Measurements from ENCODE around the gene GLB1L2.
A peak's percentile ranks its signal among the peaks of the same experiment; 100 is the strongest.

GLB1L2 gene

GRCh38 chr11:134334796-134335571 is 3.2 kb downstream of the GLB1L2 start:
- Histone ChIP-seq H3K4me3 (ENCODE audit: low read length) (no peak overlapping the region), H4K5ac (ENCODE audit: low read length) (no peak overlapping the region), H3K23ac (ENCODE audit: low read length) (no peak overlapping the region), H3K79me1 (ENCODE audit: low read length) (no peaks in the 10 kb centered on the region), H2BK5ac (ENCODE audit: low read length) (no peak overlapping the region), H3K56ac (ENCODE audit: low read length) (no peak overlapping the region), H3K4me2 (ENCODE audit: low read length) (no peak overlapping the region), H3K27me3 (ENCODE audit: insufficient read depth, low read length, poor library complexity) (peaks cover 3% of the 10 kb centered on the region), H3K79me2 (ENCODE audit: control insufficient read depth, insufficient read depth, low read length) (no peaks in the 10 kb centered on the region), H3K4me1 (ENCODE audit: control insufficient read depth, low read depth, low read length) (no peaks in the 10 kb centered on the region), H3K27ac (ENCODE audit: low read depth, low read length) (no peak overlapping the region), H3K36me3 (ENCODE audit: control insufficient read depth, insufficient read depth, low read length) (no peaks in the 10 kb centered on the region), H2AK5ac (ENCODE audit: low read length) (no peak overlapping the region), H2BK120ac (ENCODE audit: low read depth, low read length) (no peak overlapping the region), H4K8ac (ENCODE audit: low read depth, low read length) (no peak overlapping the region), H3K18ac (ENCODE audit: low read length) (no peak overlapping the region), H2BK15ac (replicated peaks; ENCODE audit: low read depth) (no peak overlapping the region), H3K9ac (ENCODE audit: low read length) (no peak overlapping the region), H3K4ac (ENCODE audit: low read depth, low read length) (no peak overlapping the region)
- no CpG with 5 or more reads among the region's 10 CpGs for WGBS (ENCODE audit: extremely low coverage, insufficient coverage, low lambda C conversion rate)
- no peak for DNase-seq

- H3K4me1 ChIP-seq (ENCODE audit: control insufficient read depth, low read depth, low read length), result no peaks in the 10 kb centered on the region
- H3K27ac ChIP-seq (ENCODE audit: low read depth, low read length), result no peak overlapping the region
- no peak overlapping the region for H2BK15ac ChIP-seq (replicated peaks; ENCODE audit: low read depth)
- no peak overlapping the region for H3K9ac ChIP-seq (ENCODE audit: low read length)
- H2AK5ac ChIP-seq (ENCODE audit: low read length), result no peak overlapping the region
- no peak overlapping the region for H3K4me2 ChIP-seq (ENCODE audit: low read length)
- H3K27me3 ChIP-seq (ENCODE audit: insufficient read depth, low read length, poor library complexity), result no peaks in the 10 kb centered on the region
- H3K56ac ChIP-seq (ENCODE audit: low read length), result no peak overlapping the region
- no peak overlapping the region for H3K4ac ChIP-seq (ENCODE audit: low read depth, low read length)
- no peaks in the 10 kb centered on the region for H3K79me2 ChIP-seq (ENCODE audit: control insufficient read depth, insufficient read depth, low read length)
- no CpG with 5 or more reads among the region's 4 CpGs for WGBS (ENCODE audit: extremely low coverage, insufficient coverage, low lambda C conversion rate)
- no peak overlapping the region for H4K5ac ChIP-seq (ENCODE audit: low read length)
- H3K4me3 ChIP-seq (ENCODE audit: low read length), result no peak overlapping the region
- no peaks in the 10 kb centered on the region for H3K36me3 ChIP-seq (ENCODE audit: control insufficient read depth, insufficient read depth, low read length)
- no peak overlapping the region for H3K18ac ChIP-seq (ENCODE audit: low read length)
- H3K79me1 ChIP-seq (ENCODE audit: low read length), result no peaks in the 10 kb centered on the region
- no peak overlapping the region for H2BK5ac ChIP-seq (ENCODE audit: low read length)
- DNase-seq, result no peak
- no peak overlapping the region for H3K23ac ChIP-seq (ENCODE audit: low read length)
- no peak overlapping the region for H4K8ac ChIP-seq (ENCODE audit: low read depth, low read length)
- no peak overlapping the region for H2BK120ac ChIP-seq (ENCODE audit: low read depth, low read length)
Observed at GRCh38 chr11:134337051-134337450, 5.3 kb downstream of the GLB1L2 start.

- H3K18ac ChIP-seq (ENCODE audit: low read length), result no peak overlapping the region
- H3K4me3 ChIP-seq (ENCODE audit: low read length), result no peak overlapping the region
- no peak overlapping the region for H3K4ac ChIP-seq (ENCODE audit: low read depth, low read length)
- H3K27ac ChIP-seq (ENCODE audit: low read depth, low read length), result no peak overlapping the region
- no peak overlapping the region for H3K4me2 ChIP-seq (ENCODE audit: low read length)
- H2BK15ac ChIP-seq (replicated peaks; ENCODE audit: low read depth), result no peak overlapping the region
- no peak overlapping the region for H4K5ac ChIP-seq (ENCODE audit: low read length)
- no peaks in the 10 kb centered on the region for H3K79me1 ChIP-seq (ENCODE audit: low read length)
- H3K36me3 ChIP-seq (ENCODE audit: control insufficient read depth, insufficient read depth, low read length), result no peaks in the 10 kb centered on the region
- no peak overlapping the region for H3K9ac ChIP-seq (ENCODE audit: low read length)
- H2AK5ac ChIP-seq (ENCODE audit: low read length), result no peak overlapping the region
- no peak overlapping the region for H3K56ac ChIP-seq (ENCODE audit: low read length)
- no peak overlapping the region for H2BK120ac ChIP-seq (ENCODE audit: low read depth, low read length)
- H3K79me2 ChIP-seq (ENCODE audit: control insufficient read depth, insufficient read depth, low read length), result no peaks in the 10 kb centered on the region
- H3K4me1 ChIP-seq (ENCODE audit: control insufficient read depth, low read depth, low read length), result no peaks in the 10 kb centered on the region
- H2BK5ac ChIP-seq (ENCODE audit: low read length), result no peak overlapping the region
- no CpG with 5 or more reads among the region's 15 CpGs for WGBS (ENCODE audit: extremely low coverage, insufficient coverage, low lambda C conversion rate)
- no peaks in the 10 kb centered on the region for H3K27me3 ChIP-seq (ENCODE audit: insufficient read depth, low read length, poor library complexity)
- no peak for DNase-seq
- H3K23ac ChIP-seq (ENCODE audit: low read length), result no peak overlapping the region
- H4K8ac ChIP-seq (ENCODE audit: low read depth, low read length), result no peak overlapping the region
Observed at GRCh38 chr11:134338068-134338467, 6.3 kb downstream of the GLB1L2 start.

GRCh38 chr11:134338654-134339053 is 6.9 kb downstream of the GLB1L2 start:
- H3K27ac ChIP-seq (ENCODE audit: low read depth, low read length), result no peak overlapping the region
- no peaks in the 10 kb centered on the region for H3K36me3 ChIP-seq (ENCODE audit: control insufficient read depth, insufficient read depth, low read length)
- H3K9ac ChIP-seq (ENCODE audit: low read length), result no peak overlapping the region
- H3K23ac ChIP-seq (ENCODE audit: low read length), result no peak overlapping the region
- H3K79me1 ChIP-seq (ENCODE audit: low read length), result no peaks in the 10 kb centered on the region
- H3K4ac ChIP-seq (ENCODE audit: low read depth, low read length), result no peak overlapping the region
- no CpG with 5 or more reads among the region's 7 CpGs for WGBS (ENCODE audit: extremely low coverage, insufficient coverage, low lambda C conversion rate)
- H3K79me2 ChIP-seq (ENCODE audit: control insufficient read depth, insufficient read depth, low read length), result no peaks in the 10 kb centered on the region
- H2BK15ac ChIP-seq (replicated peaks; ENCODE audit: low read depth), result no peak overlapping the region
- DNase-seq, result no peak
- no peak overlapping the region for H2AK5ac ChIP-seq (ENCODE audit: low read length)
- H2BK120ac ChIP-seq (ENCODE audit: low read depth, low read length), result no peak overlapping the region
- H3K4me1 ChIP-seq (ENCODE audit: control insufficient read depth, low read depth, low read length), result no peaks in the 10 kb centered on the region
- H3K56ac ChIP-seq (ENCODE audit: low read length), result no peak overlapping the region
- no peak overlapping the region for H3K4me3 ChIP-seq (ENCODE audit: low read length)
- H3K27me3 ChIP-seq (ENCODE audit: insufficient read depth, low read length, poor library complexity), result no peaks in the 10 kb centered on the region
- H2BK5ac ChIP-seq (ENCODE audit: low read length), result no peak overlapping the region
- H3K18ac ChIP-seq (ENCODE audit: low read length), result no peak overlapping the region
- no peak overlapping the region for H4K8ac ChIP-seq (ENCODE audit: low read depth, low read length)
- no peak overlapping the region for H3K4me2 ChIP-seq (ENCODE audit: low read length)
- no peak overlapping the region for H4K5ac ChIP-seq (ENCODE audit: low read length)

GRCh38 chr11:134339756-134340155 is 8.0 kb downstream of the GLB1L2 start:
- H3K23ac ChIP-seq (ENCODE audit: low read length), result no peak overlapping the region
- no peak overlapping the region for H2BK120ac ChIP-seq (ENCODE audit: low read depth, low read length)
- no peak overlapping the region for H3K27ac ChIP-seq (ENCODE audit: low read depth, low read length)
- peak; percentile 25 for DNase-seq
- no peak overlapping the region for H3K9ac ChIP-seq (ENCODE audit: low read length)
- H3K27me3 ChIP-seq (ENCODE audit: insufficient read depth, low read length, poor library complexity), result no peaks in the 10 kb centered on the region
- no peak overlapping the region for H4K8ac ChIP-seq (ENCODE audit: low read depth, low read length)
- no peak overlapping the region for H3K4me2 ChIP-seq (ENCODE audit: low read length)
- no peak overlapping the region for H2BK15ac ChIP-seq (replicated peaks; ENCODE audit: low read depth)
- no peaks in the 10 kb centered on the region for H3K4me1 ChIP-seq (ENCODE audit: control insufficient read depth, low read depth, low read length)
- no peak overlapping the region for H4K5ac ChIP-seq (ENCODE audit: low read length)
- no peaks in the 10 kb centered on the region for H3K36me3 ChIP-seq (ENCODE audit: control insufficient read depth, insufficient read depth, low read length)
- H3K18ac ChIP-seq (ENCODE audit: low read length), result no peak overlapping the region
- H2BK5ac ChIP-seq (ENCODE audit: low read length), result no peak overlapping the region
- WGBS (ENCODE audit: extremely low coverage, insufficient coverage, low lambda C conversion rate), result no CpG with 5 or more reads among the region's 4 CpGs
- no peak overlapping the region for H3K4me3 ChIP-seq (ENCODE audit: low read length)
- H3K79me1 ChIP-seq (ENCODE audit: low read length), result no peaks in the 10 kb centered on the region
- H3K4ac ChIP-seq (ENCODE audit: low read depth, low read length), result no peak overlapping the region
- H2AK5ac ChIP-seq (ENCODE audit: low read length), result no peak overlapping the region
- H3K79me2 ChIP-seq (ENCODE audit: control insufficient read depth, insufficient read depth, low read length), result no peaks in the 10 kb centered on the region
- no peak overlapping the region for H3K56ac ChIP-seq (ENCODE audit: low read length)
